Ascending aorta (tissue), 2 donors: ENCODE data around the gene SLC9C1. TPM values are rescaled to one million over a fixed set of nuclear protein-coding genes. Genes with fewer than 3 reads are reported as not detected.

Experiments used
- DNase-seq, 2 donors: peaks; one replicate each; pipeline ENCODE4 v3.0.0-alpha.2; 2019; ENCODE audit warnings: low spot score in 2 of 2
- H3K27ac ChIP-seq, 2 donors: fragments of 200-600 bp; sonication (generic); one replicate each; pipeline ENCODE4 v1.5.1; 2016 to 2017; ENCODE audit warnings: mild to moderate bottlenecking in 1 of 2
- H3K27me3 ChIP-seq: fragments of 200-600 bp; sonication (generic); one replicate; pipeline ENCODE4 v1.5.1; 2017
- H3K36me3 ChIP-seq, 2 donors: fragments of 200-600 bp; sonication (generic); one replicate each; pipeline ENCODE4 v1.5.1; 2016
- H3K4me1 ChIP-seq, 2 donors: fragments of 200-600 bp; sonication (generic); one replicate each; pipeline ENCODE4 v1.5.1; 2016 to 2017; ENCODE audit warnings: mild to moderate bottlenecking in 1 of 2
- H3K4me3 ChIP-seq, 2 donors: fragments of 200-600 bp; sonication (generic); one replicate each; pipeline ENCODE4 v1.5.1; 2016 to 2017; ENCODE audit warnings: mild to moderate bottlenecking in 1 of 2
- H3K9me3 ChIP-seq, 2 donors: fragments of 200-600 bp; sonication (generic); one replicate each; pipeline ENCODE4 v1.5.1; 2016
- CTCF ChIP-seq, 3 experiments: fragments of 200-600 bp in 2 of 3; fragments of 450-650 bp in 1 of 3; sonication (generic) in 2 of 3; IDR thresholded peaks; one replicate each; pipeline ENCODE4 v1.5.1; 2016 to 2019; ENCODE audit warnings: antibody characterized with exemption in 3 of 3, mild to moderate bottlenecking in 1 of 3, moderate library complexity in 1 of 3
- intact Hi-C: fragments of 100-400 bp; cut with DNase I; formaldehyde crosslinking; loops from one replicate; pipeline ENCODE4 v1.15.1; 2023
- total RNA-seq: library from RNA; depleted of rRNA; stranded (reverse); fragments of >200 nt; gene quantifications from one replicate; pipeline ENCODE4 v1.1.0, GENCODE V29; 2016

The SLC9C1 gene
- total RNA-seq, 1 donor from 2014 or later, result 0.32 TPM

- peaks cover 0 to 3% of the 10 kb centered on the region in 2 donors for H3K36me3 ChIP-seq
- H3K9me3 ChIP-seq, result no peaks in the 10 kb centered on the region
- H3K27me3 ChIP-seq, result no peaks in the 10 kb centered on the region
- peaks cover 0 to 18% of the 10 kb centered on the region in 2 donors for H3K4me1 ChIP-seq
- DNase-seq, result no peak
- peak overlapping the region; percentile 95 for H3K27ac ChIP-seq
- peak overlapping the region in 1 of 2 donors; percentile 19 for H3K4me3 ChIP-seq
- intact Hi-C loops, result loop anchor here (10.0 kb wide), 1 partner anchor 473 kb away; no protein-coding TSS in a partner anchor
- no peak for TF ChIP-seq CTCF (IDR thresholded peaks at IDR 0.05)
These were observed 44.2 kb upstream of the SLC9C1 start for GRCh38 chr3:112338021-112338726.

DNA sequence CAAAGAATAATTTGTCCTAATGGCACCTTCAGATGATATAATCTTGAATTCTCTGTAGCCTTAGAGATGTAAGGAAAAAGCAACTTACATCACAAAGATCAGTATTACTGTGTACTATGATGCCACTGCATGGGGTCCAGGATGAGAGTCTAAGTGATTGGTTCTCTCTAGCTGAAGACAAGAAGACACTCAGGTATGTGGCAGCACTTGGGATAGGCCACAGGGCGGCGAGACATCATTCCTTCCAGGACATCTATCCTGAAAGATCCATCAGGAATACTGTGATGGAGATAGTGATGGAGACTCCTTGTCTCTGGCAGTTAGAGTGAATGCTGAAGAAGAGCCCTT, 41.4 kb upstream of the SLC9C1 start:
- H3K4me1 ChIP-seq, result peaks cover 0 to 16% of the 10 kb centered on the region in 2 donors
- no peak for DNase-seq
- H3K36me3 ChIP-seq, result no peaks in the 10 kb centered on the region
- no peaks in the 10 kb centered on the region for H3K27me3 ChIP-seq
- peak overlapping the region; percentile 95 for H3K27ac ChIP-seq
- peak overlapping the region; percentile 9 to 75 for H3K4me3 ChIP-seq
- H3K9me3 ChIP-seq, result no peaks in the 10 kb centered on the region
- TF ChIP-seq CTCF (IDR thresholded peaks at IDR 0.05), result no peak
- intact Hi-C loops, result loop anchor here (10.0 kb wide), 1 partner anchor 471 kb away; no protein-coding TSS in a partner anchor

DNA sequence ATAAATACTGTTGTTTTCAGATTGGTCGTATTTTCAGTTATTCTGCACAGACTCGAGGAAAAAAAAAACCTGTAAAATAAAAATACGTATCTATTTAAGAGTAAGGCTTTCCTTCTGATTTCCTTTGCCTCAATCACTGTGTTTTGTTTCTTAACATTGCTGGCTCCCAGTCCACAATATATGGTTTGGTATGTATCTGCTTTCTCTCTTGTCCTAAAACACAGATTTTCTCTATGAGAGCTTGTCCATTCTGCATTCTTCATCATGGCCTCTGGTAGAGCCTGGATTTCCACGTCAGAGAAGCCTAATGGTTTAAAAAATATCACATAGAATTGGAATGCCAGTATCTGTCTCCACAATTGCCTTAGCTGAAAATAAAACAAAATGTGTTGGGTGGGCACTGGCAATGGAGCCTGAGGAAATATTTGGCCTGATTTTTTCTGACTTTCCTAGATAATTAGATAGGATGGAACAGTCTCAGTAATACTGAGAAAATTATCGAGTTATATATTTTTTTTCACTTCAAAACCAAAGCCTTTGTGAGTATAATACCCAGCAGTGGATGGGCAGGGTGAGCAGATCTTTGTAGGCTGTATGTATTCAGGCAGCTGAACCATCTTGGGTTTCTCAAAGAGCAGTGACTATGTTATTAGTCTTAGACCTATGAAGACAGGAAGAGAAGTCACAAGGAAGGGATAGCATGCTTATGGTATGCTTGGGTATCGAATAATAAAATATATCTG, 40.8 kb upstream of the SLC9C1 start:
- intact Hi-C loops, result loop anchor here (5.0 to 10.0 kb wide), 2 partner anchors 77 to 470 kb away; no protein-coding TSS in a partner anchor
- no peaks in the 10 kb centered on the region for H3K36me3 ChIP-seq
- no peaks in the 10 kb centered on the region for H3K9me3 ChIP-seq
- peak overlapping the region; percentile 95 for H3K27ac ChIP-seq
- DNase-seq, result no peak
- H3K4me3 ChIP-seq, result peak overlapping the region; percentile 71 to 75
- TF ChIP-seq CTCF (IDR thresholded peaks at IDR 0.05), result no peak
- no peaks in the 10 kb centered on the region for H3K27me3 ChIP-seq
- H3K4me1 ChIP-seq, result peaks cover 0 to 16% of the 10 kb centered on the region in 2 donors

- TF ChIP-seq CTCF (IDR thresholded peaks at IDR 0.05), result no peak
- intact Hi-C loops, result loop anchor here (2.0 to 10.0 kb wide), 4 partner anchors 25 to 469 kb away; no protein-coding TSS in a partner anchor
- no peak for DNase-seq
- H3K27ac ChIP-seq, result peak overlapping the region; percentile 95
- no peaks in the 10 kb centered on the region for H3K36me3 ChIP-seq
- H3K9me3 ChIP-seq, result no peaks in the 10 kb centered on the region
- no peaks in the 10 kb centered on the region for H3K27me3 ChIP-seq
- H3K4me3 ChIP-seq, result peak overlapping the region; percentile 71 to 75
- H3K4me1 ChIP-seq, result peaks cover 0 to 10% of the 10 kb centered on the region in 2 donors
These were observed 39.6 kb upstream of the SLC9C1 start for GRCh38 chr3:112333381-112334317.

GRCh38 chr3:112333002-112333380, 39.0 kb upstream of the SLC9C1 start, which contains the start of gene CD200:
TSS of gene CD200 (plus strand) at chr3:112333156. CDS start at chr3:112333213, 57 bp downstream.
- intact Hi-C loops, result loop anchor here (2.0 to 10.0 kb wide), 4 partner anchors 26 to 468 kb away; no protein-coding TSS in a partner anchor
- peak; percentile 11 to 26 (median 14) for TF ChIP-seq CTCF (IDR thresholded peaks at IDR 0.05)
- Histone ChIP-seq H3K9me3 (no peaks in the 10 kb centered on the region), H3K27ac (peak within 1 kb of the TSS; percentile 95), H3K4me1 (peaks cover 0 to 4% of the 10 kb centered on the region in 2 donors), H3K4me3 (peak within 1 kb of the TSS; percentile 71 to 75), H3K27me3 (no peaks in the 10 kb centered on the region), H3K36me3 (no peaks in the 10 kb centered on the region)
- peak in 1 of 2 donors; percentile 85 for DNase-seq
